Stimulated activated CD8-positive, alpha-beta memory T cell treated with anti-CD3 and anti-CD28 coated beads, Interleukin-4, amount 100 ng/mL, for 24 hours (primary cell): ENCODE results near the gene FCER2.

Source experiments
- DNase-seq: peaks from one replicate; pipeline ENCODE4 v3.0.0-alpha.2; 2020; ENCODE audit warnings: low read depth

Gene FCER2

GRCh38 chr19:7699417-7700401 lies 2.2 kb downstream of the FCER2 start:
- no peak for DNase-seq

- no peak for DNase-seq
These were observed 2.9 kb downstream of the FCER2 start for GRCh38 chr19:7699003-7699402.

GRCh38 chr19:7698583-7698982 lies 3.3 kb downstream of the FCER2 start:
- no peak for DNase-seq

- no peak for DNase-seq
These were observed 4.1 kb downstream of the FCER2 start for GRCh38 chr19:7697721-7698287.

- no peak for DNase-seq
These were observed 7.4 kb downstream of the FCER2 start for GRCh38 chr19:7694499-7694898.

GRCh38 chr19:7692417-7693088 lies 9.4 kb downstream of the FCER2 start:
- DNase-seq: no peak

- DNase-seq: no peak
These were observed 10.4 kb downstream of the FCER2 start for GRCh38 chr19:7691497-7691896.

GRCh38 chr19:7690779-7691258 lies 11.1 kb downstream of the FCER2 start:
- DNase-seq: no peak

- DNase-seq: no peak
These were observed 12.8 kb downstream of the FCER2 start for GRCh38 chr19:7689165-7689564.

GRCh38 chr19:7687177-7687576 lies 14.8 kb downstream of the FCER2 start:
- no peak for DNase-seq

- no peak for DNase-seq
These were observed 16.1 kb downstream of the FCER2 start for GRCh38 chr19:7685546-7686445.

- DNase-seq: no peak
These were observed 19.6 kb downstream of the FCER2 start for GRCh38 chr19:7682175-7682855.

- peak; percentile 72 for DNase-seq
These were observed 20.4 kb downstream of the FCER2 start for GRCh38 chr19:7681340-7682174.

GRCh38 chr19:7680606-7681339 lies 21.2 kb downstream of the FCER2 start, which contains the start of gene TRAPPC5:
TSS of gene TRAPPC5 (plus strand) at chr19:7680833. CDS start at chr19:7682254, 1,421 bp downstream.
- DNase-seq: peak; percentile 74

GRCh38 chr19:7679771-7680605 lies 21.9 kb downstream of the FCER2 start:
- DNase-seq: no peak

- peak; percentile 35 for DNase-seq
These were observed 22.8 kb downstream of the FCER2 start for GRCh38 chr19:7678971-7679751.

GRCh38 chr19:7677669-7678311 lies 24.1 kb downstream of the FCER2 start:
- DNase-seq: no peak
